ENCODE results near the gene SLC22A4. TPM values are rescaled to one million over a fixed set of nuclear protein-coding genes. Genes with fewer than 3 reads are reported as not detected.

Gene SLC22A4
- total RNA-seq, 1 experiment from 2014 or later = 0.72 TPM

DNA sequence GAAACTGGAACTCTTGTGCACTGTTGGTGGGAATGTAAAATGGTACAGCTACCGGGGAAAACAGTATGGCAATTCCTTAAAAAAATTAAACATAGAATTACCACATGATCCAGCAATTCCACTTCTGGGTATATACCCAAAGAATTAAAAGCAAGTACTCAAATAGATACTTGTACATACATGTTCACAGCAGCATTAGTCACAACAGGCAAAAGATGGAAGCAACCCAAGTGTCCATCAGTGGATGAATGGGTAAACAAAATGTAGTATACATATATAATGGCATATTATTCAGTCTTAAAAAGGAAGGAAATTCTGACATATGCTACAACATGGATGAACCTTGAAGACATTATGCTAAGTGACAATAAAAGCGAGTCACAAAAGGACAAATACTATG, 67.9 kb downstream of the SLC22A4 start:
- WGBS (ENCODE audit: extremely low coverage, insufficient read length, low lambda C conversion rate) = no CpG with 5 or more reads among the region's 2 CpGs

More for the DNA sequence above, 67.9 kb downstream of the SLC22A4 start:
- H3K23me2 ChIP-seq (ENCODE audit: insufficient read length, low read depth, low read length, poor library complexity, severe bottlenecking) = no peaks in the 10 kb centered on the region
- no peak overlapping the region for H3K14ac ChIP-seq (ENCODE audit: insufficient read depth, low read length)
- H2BK12ac ChIP-seq (ENCODE audit: insufficient read length, low read depth, low read length) = no peak overlapping the region
- no peaks in the 10 kb centered on the region for H3K9me3 Mint-ChIP-seq
- no peaks in the 10 kb centered on the region for H4K20me1 ChIP-seq (ENCODE audit: control insufficient read depth, insufficient read depth, insufficient read length)
- no peak overlapping the region for H3T11ph ChIP-seq (ENCODE audit: low read length)
- no peaks in the 10 kb centered on the region for H3K4me1 ChIP-seq (ENCODE audit: insufficient read depth, low read length)
- no peak overlapping the region for H3K56ac ChIP-seq (ENCODE audit: insufficient read length, low read depth, low read length)
- H4K8ac ChIP-seq (replicated peaks; ENCODE audit: insufficient read length, low read depth, low read length) = no peak overlapping the region
- no peak overlapping the region for H3K9ac ChIP-seq (ENCODE audit: extremely low read depth, insufficient read length, low read length)
- DNase-seq = no peak
- H3K9me3 ChIP-seq (ENCODE audit: control insufficient read depth, low read depth, low read length) = no peaks in the 10 kb centered on the region
- no peak overlapping the region for H2AK5ac ChIP-seq (ENCODE audit: insufficient read length, low read length)
- H2BK15ac ChIP-seq (ENCODE audit: low read depth, low read length) = no peak overlapping the region
- H3K27me3 ChIP-seq (ENCODE audit: insufficient read depth, low read length) = no peaks in the 10 kb centered on the region
- H3K4me3 Mint-ChIP-seq = no peak overlapping the region
- no peak overlapping the region for H2BK5ac ChIP-seq (ENCODE audit: insufficient read length, low read length)
- H3K79me1 ChIP-seq (ENCODE audit: insufficient read depth, low read depth, low read length, poor library complexity, severe bottlenecking) = no peaks in the 10 kb centered on the region
- H3K4ac ChIP-seq (ENCODE audit: low read depth, low read length) = no peak overlapping the region
- no peaks in the 10 kb centered on the region for H3K4me1 Mint-ChIP-seq
- no peak overlapping the region for H2BK120ac ChIP-seq (ENCODE audit: low read depth, low read length, poor library complexity, severe bottlenecking)
- H3K27ac Mint-ChIP-seq = no peak overlapping the region
- no peak overlapping the region for H3K18ac ChIP-seq (ENCODE audit: insufficient read length, low read depth, low read length)
- no peak overlapping the region for H2BK20ac ChIP-seq (ENCODE audit: low read depth, low read length, poor library complexity, severe bottlenecking)
- no peak overlapping the region for H2AFZ ChIP-seq (ENCODE audit: low read length)
- no peaks in the 10 kb centered on the region for H3K79me2 ChIP-seq (ENCODE audit: insufficient read depth, low read length)
- no peak for TF ChIP-seq CTCF (conservative IDR thresholded peaks at IDR 0.05)
- no peak overlapping the region for H3K4me2 ChIP-seq (ENCODE audit: insufficient read depth, insufficient read length, low read length)
- H4K5ac ChIP-seq (ENCODE audit: insufficient read length, low read depth, low read length) = no peak overlapping the region
- H3K27ac ChIP-seq (ENCODE audit: insufficient read length, low read depth, low read length) = no peak overlapping the region
- no peaks in the 10 kb centered on the region for H3K36me3 Mint-ChIP-seq (ENCODE audit: insufficient read depth in 1 of 3, low read depth in 3 of 3)
- H3K23ac ChIP-seq (ENCODE audit: insufficient read length, low read depth, low read length) = no peak overlapping the region
- no peaks in the 10 kb centered on the region for H3K27me3 Mint-ChIP-seq (ENCODE audit: low read depth)
- H4K91ac ChIP-seq (ENCODE audit: insufficient read length, low read depth, low read length) = no peak overlapping the region

Data from H9 (cell line).